Vagina (tissue), 2 donors: ENCODE measurements around the gene HSF2BP.

Experiments used
- CTCF ChIP-seq, 3 experiments: fragments of 450-650 bp in 2 of 3; fragments of 200-600 bp in 1 of 3; sonication (generic) in 1 of 3; IDR thresholded peaks; one replicate each; pipeline ENCODE4 v1.5.1; 2017 to 2019; ENCODE audit warnings: antibody characterized with exemption in 3 of 3, mild to moderate bottlenecking in 2 of 3, moderate library complexity in 2 of 3
- POLR2A ChIP-seq, 2 donors: fragments of 450-650 bp; IDR thresholded peaks; one replicate each; pipeline ENCODE4 v1.6.1; 2017; ENCODE audit warnings: antibody characterized with exemption in 2 of 2, mild to moderate bottlenecking in 2 of 2, moderate library complexity in 2 of 2
- POLR2AphosphoS5 ChIP-seq, 2 donors: sonication (generic); formaldehyde crosslinking; IDR thresholded peaks; one replicate each; pipeline ENCODE4 v1.9.0; 2017; ENCODE audit warnings: antibody characterized with exemption in 2 of 2, mild to moderate bottlenecking in 2 of 2, low read depth in 1 of 2; ENCODE audit not compliant: insufficient read depth in 1 of 2

GRCh38 chr21:43603641-43604504 lies 55.4 kb downstream of the HSF2BP start:
- TF ChIP-seq CTCF (IDR thresholded peaks at IDR 0.05) (no peak), POLR2A (IDR thresholded peaks at IDR 0.05) (no peak), POLR2AphosphoS5 (IDR thresholded peaks at IDR 0.05; ENCODE audit: insufficient read depth in 1 of 2, low read depth in 1 of 2) (no peak)
